T-cell (primary cell): Measurements from ENCODE around the gene CCDC137. TPM values are rescaled to one million over a fixed set of nuclear protein-coding genes. Genes with fewer than 3 reads are reported as not detected.
A peak's percentile ranks its signal among the peaks of the same experiment; 100 is the strongest.

Experiments
- ATAC-seq, 4 experiments: fragments of 200-7000 bp in 3 of 4; fragments of 150-1000 bp in 1 of 4; cut with Tn5 transposase; replicated peaks in 1 of 4; 1 replicate in 3 of 4; 2 replicates in 1 of 4; pipeline ENCODE4 v1.10.0; 2021; ENCODE audit warnings: moderate library complexity in 3 of 4, mild to moderate bottlenecking in 2 of 4, moderate number of reproducible peaks in 1 of 4
- CTCF ChIA-PET, 2 donors: fragments of 300-600 bp; sonication (Branson Sonifier 250); formaldehyde crosslinking; loops; one replicate each; lab custom pipeline; 2022; ENCODE audit warnings: antibody characterized with exemption in 2 of 2; lab: Charles Lee
- POLR2A ChIA-PET, 2 donors: fragments of 300-600 bp; sonication (Branson Sonifier 250); formaldehyde crosslinking; loops; one replicate each; lab custom pipeline; 2022; ENCODE audit warnings: antibody characterized with exemption in 2 of 2; lab: Charles Lee
- DNase-seq, 35 experiments: peaks; one replicate each; pipeline versions ENCODE4 v3.0.0 to v3.0.0-alpha.2; 2013 to 2023
- H3K27ac ChIP-seq: one replicate; pipeline ENCODE4 v1.5.1; 2013; ENCODE audit warnings: low read length
- H3K27me3 ChIP-seq, 2 experiments: replicated peaks in 1 of 2; 1 replicate in 1 of 2; 2 replicates in 1 of 2; pipeline versions ENCODE4 v1.6.1 to v1.7.0; 2013; ENCODE audit warnings: low read length in 1 of 2, mixed read lengths in 1 of 2; ENCODE audit not compliant: control insufficient read depth in 2 of 2, insufficient read depth in 2 of 2; ENCODE audit errors: extremely low read depth in 1 of 2
- H3K36me3 ChIP-seq, 2 donors: 1 replicate in 1 of 2; 2 replicates in 1 of 2; pipeline versions ENCODE4 v1.6.1 to v1.7.0; 2013; ENCODE audit warnings: low read length in 1 of 2; ENCODE audit not compliant: control insufficient read depth in 2 of 2, insufficient read depth in 1 of 2; ENCODE audit errors: extremely low read depth in 1 of 2
- H3K4me1 ChIP-seq, 2 experiments: 1 replicate in 1 of 2; 2 replicates in 1 of 2; pipeline versions ENCODE4 v1.6.1 to v1.7.0; 2013; ENCODE audit warnings: low read length in 2 of 2, mixed read lengths in 1 of 2; ENCODE audit not compliant: insufficient read depth in 2 of 2, control insufficient read depth in 1 of 2; ENCODE audit errors: extremely low read depth in 1 of 2
- H3K4me3 ChIP-seq, 2 donors: 1 replicate in 1 of 2; 2 replicates in 1 of 2; pipeline versions ENCODE4 v1.5.1 to v1.7.0; 2013; ENCODE audit warnings: mild to moderate bottlenecking in 2 of 2, low read length in 1 of 2, moderate library complexity in 1 of 2; ENCODE audit not compliant: control insufficient read depth in 1 of 2; ENCODE audit errors: extremely low read depth in 1 of 2
- H3K9me3 ChIP-seq: 2 replicates; pipeline ENCODE4 v1.7.0; 2013
- H3K27ac Mint-ChIP-seq, 2 donors: one replicate each; pipeline ENCODE4 v1.8.0; 2020 to 2021; ENCODE audit warnings: mild to moderate bottlenecking in 2 of 2, mixed read lengths in 2 of 2
- H3K27me3 Mint-ChIP-seq, 2 donors: one replicate each; pipeline ENCODE4 v1.8.0; 2021 to 2022; ENCODE audit warnings: mixed read lengths in 2 of 2
- H3K36me3 Mint-ChIP-seq: one replicate; pipeline ENCODE4 v1.8.0; 2021; ENCODE audit warnings: mixed read lengths
- H3K4me1 Mint-ChIP-seq, 3 donors: one replicate each; pipeline ENCODE4 v1.8.0; 2020 to 2022; ENCODE audit warnings: mixed read lengths in 3 of 3, mild to moderate bottlenecking in 1 of 3
- H3K4me3 Mint-ChIP-seq, 3 donors: one replicate each; pipeline ENCODE4 v1.8.0; 2020 to 2022; ENCODE audit warnings: mild to moderate bottlenecking in 3 of 3, mixed read lengths in 3 of 3, moderate library complexity in 3 of 3
- H3K9me3 Mint-ChIP-seq, 3 donors: one replicate each; pipeline ENCODE4 v1.8.0; 2020 to 2022; ENCODE audit warnings: mixed read lengths in 3 of 3
- WGBS: methylation state at CpG from one replicate; pipeline ENCODE4 v1.1.5; 2013; ENCODE audit warnings: missing lambda C conversion rate; ENCODE audit not compliant: insufficient coverage; 5-methylcytosine and 5-hydroxymethylcytosine counted together
- total RNA-seq, 35 experiments: library from RNA in 6 of 35; stranded (reverse) in 6 of 35; fragments of 120-200 nt in 1 of 35; gene quantifications; one replicate each; pipeline versions ENCODE4 v1.2.1 to v1.2.4 and lab custom pipeline; 2013 to 2026

CCDC137 gene
- total RNA-seq, 5 donors from 2014 or later (not counting 1 experiment from before 2014, with no cell fraction given): 15.9 to 33.9 (median 30.0) TPM

DNA sequence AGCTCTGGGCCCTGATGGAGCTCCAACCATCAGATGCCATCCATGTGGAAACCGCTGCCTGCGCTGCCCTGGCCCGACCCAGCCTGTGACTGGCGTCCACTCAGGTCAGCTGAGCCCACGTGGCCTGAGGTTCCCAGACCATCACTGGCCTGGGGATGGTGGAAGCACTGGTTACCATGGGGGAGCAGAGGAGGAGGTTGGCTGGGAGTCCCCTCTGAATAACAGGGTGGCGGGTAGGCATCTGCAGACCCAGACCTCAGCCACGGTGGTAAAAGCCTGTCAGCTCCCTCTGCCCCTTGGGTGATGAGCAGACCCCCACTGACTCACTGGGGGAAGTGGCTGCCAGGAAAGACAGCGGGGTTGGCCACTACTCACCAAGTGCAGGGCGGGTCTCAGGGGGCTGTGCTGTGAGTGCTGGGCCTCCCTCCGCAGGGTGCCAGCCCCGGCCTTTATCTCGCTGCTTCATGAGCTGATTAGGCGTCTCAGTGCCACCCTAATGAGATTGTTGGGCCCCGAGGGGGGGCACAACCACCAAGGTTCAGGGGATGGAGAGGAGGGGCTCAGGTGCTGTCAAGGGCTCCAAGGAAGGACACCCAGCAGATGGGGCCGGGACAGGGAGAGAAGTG is 10.3 kb upstream of the CCDC137 start, which contains the start of gene PDE6G:
Gene PDE6G (minus strand): TSS at position 425 of the 626 bp plus-strand sequence. CDS start 3,237 bp downstream, outside the sequence.
- Histone ChIP-seq H3K9me3 (no peaks in the 10 kb centered on the region), H3K36me3 (no peaks in the 10 kb centered on the region), H3K27ac (no peak within 1 kb of the TSS), H3K4me3 (no peak within 1 kb of the TSS), H3K4me1 (peaks cover 9 to 28% of the 10 kb centered on the region in 2 experiments), H3K27me3 (peaks cover 0 to 48% of the 10 kb centered on the region in 2 experiments)
- DNase-seq: no peak
- peaks cover 5 to 16% of the 10 kb centered on the region in 2 donors for H3K27me3 Mint-ChIP-seq
- no peak within 1 kb of the TSS for H3K4me3 Mint-ChIP-seq
- no peaks in the 10 kb centered on the region for H3K36me3 Mint-ChIP-seq
- H3K4me1 Mint-ChIP-seq: peaks cover 16 to 23% (median 17%) of the 10 kb centered on the region in 3 donors
- 91% methylated on average over 15 of the region's 15 CpGs for WGBS
- ChIA-PET CTCF (interaction anchor here in 1 of 2 donors (0.6 kb wide), 1 partner anchor 311 kb away, joined by 3 read pairs; no protein-coding TSS in a partner anchor), POLR2A (no interaction called here)
- no peaks in the 10 kb centered on the region for H3K9me3 Mint-ChIP-seq
- H3K27ac Mint-ChIP-seq: no peak within 1 kb of the TSS
- ATAC-seq: no peak

DNA sequence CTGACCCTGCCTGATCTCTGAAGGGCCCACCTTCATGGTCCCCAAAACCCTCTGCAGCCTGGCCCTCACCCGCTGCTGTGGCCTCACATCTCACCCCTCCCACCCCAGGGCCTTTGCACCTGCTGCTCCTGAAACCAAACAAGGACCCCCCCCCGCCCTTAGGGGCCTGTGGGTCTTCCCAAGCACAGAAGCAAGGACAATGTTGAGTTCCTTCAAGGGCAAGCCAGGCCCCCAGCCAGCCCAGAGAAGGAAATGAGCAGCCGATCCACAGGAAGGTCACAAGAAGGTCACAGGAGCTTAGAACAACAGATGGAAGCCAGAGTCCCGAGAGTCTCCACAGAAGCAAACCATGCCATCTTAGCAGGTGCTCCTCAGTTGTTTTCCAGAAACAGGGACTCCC is 9.7 kb upstream of the CCDC137 start:
- no peaks in the 10 kb centered on the region for H3K9me3 Mint-ChIP-seq
- peaks cover 2 to 12% of the 10 kb centered on the region in 2 donors for H3K27me3 Mint-ChIP-seq
- peaks cover 14 to 21% (median 18%) of the 10 kb centered on the region in 3 donors for H3K4me1 Mint-ChIP-seq
- no peak overlapping the region for H3K27ac Mint-ChIP-seq
- no peaks in the 10 kb centered on the region for H3K9me3 ChIP-seq
- no peak overlapping the region for H3K4me3 Mint-ChIP-seq
- no peaks in the 10 kb centered on the region for H3K36me3 ChIP-seq
- peaks cover 0 to 42% of the 10 kb centered on the region in 2 experiments for H3K27me3 ChIP-seq
- H3K4me3 ChIP-seq: no peak overlapping the region
- 35% methylated on average over 3 of the region's 4 CpGs for WGBS
- POLR2A ChIA-PET: no interaction called here
- DNase-seq (no peak), ATAC-seq (no peak)
- H3K36me3 Mint-ChIP-seq: no peaks in the 10 kb centered on the region
- no peak overlapping the region for H3K27ac ChIP-seq
- CTCF ChIA-PET: interaction anchor here in 1 of 2 donors (0.6 kb wide), 1 partner anchor 311 kb away, joined by 3 read pairs; no protein-coding TSS in a partner anchor
- H3K4me1 ChIP-seq: peaks cover 11 to 28% of the 10 kb centered on the region in 2 experiments

DNA sequence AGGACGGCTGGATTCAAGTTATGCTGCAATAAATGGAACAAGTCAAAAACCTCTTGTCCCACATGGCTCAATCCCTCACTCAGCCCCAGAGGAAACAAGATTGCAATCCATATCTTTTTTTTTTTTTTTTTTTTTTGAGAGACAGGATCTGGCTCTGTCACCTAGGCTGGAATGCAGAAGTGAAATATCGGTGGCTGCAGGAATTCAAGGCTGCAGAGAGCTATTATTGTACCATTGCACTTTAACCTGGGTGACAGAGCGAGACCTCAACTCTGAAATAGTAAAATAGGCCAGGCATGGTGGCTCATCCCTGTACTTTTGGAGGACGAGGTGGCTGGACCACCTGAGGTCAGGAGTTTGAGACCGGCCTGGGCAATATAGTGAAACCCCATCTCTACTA is 7.5 kb upstream of the CCDC137 start:
- H3K4me1 Mint-ChIP-seq: peaks cover 10 to 25% (median 22%) of the 10 kb centered on the region in 3 donors
- DNase-seq (no peak), ATAC-seq (no peak)
- H3K4me3 Mint-ChIP-seq: no peak overlapping the region
- CTCF ChIA-PET: no interaction called here
- POLR2A ChIA-PET: no interaction called here
- Histone ChIP-seq H3K36me3 (no peaks in the 10 kb centered on the region), H3K9me3 (no peaks in the 10 kb centered on the region), H3K27me3 (peaks cover 0 to 21% of the 10 kb centered on the region in 2 experiments), H3K27ac (no peak overlapping the region), H3K4me3 (no peak overlapping the region), H3K4me1 (peaks cover 21 to 32% of the 10 kb centered on the region in 2 experiments)
- H3K36me3 Mint-ChIP-seq: no peaks in the 10 kb centered on the region
- 100% methylated on average over 4 of the region's 5 CpGs for WGBS
- peaks cover 0 to 2% of the 10 kb centered on the region in 2 donors for H3K27me3 Mint-ChIP-seq
- H3K27ac Mint-ChIP-seq: no peak overlapping the region
- H3K9me3 Mint-ChIP-seq: no peaks in the 10 kb centered on the region

DNA sequence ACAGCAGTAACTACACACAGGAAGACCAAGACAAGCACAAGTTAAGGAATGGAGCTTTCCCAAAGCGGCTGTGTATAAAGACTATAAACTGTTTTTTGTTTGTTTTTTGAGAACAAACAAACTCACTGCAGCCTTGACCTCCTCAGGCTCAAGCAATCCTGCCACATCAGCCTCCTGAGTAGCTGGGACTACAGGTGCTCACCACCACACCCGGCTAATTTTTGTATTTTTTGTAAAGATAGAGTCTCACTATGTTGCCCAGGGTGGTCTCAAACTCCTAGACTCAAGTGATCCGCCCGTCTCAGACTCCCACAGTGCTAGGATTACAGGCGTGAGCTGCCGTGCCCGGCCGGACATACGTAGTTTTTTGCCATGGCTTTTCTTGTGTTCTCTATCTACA is 6.1 kb upstream of the CCDC137 start:
- Mint-ChIP-seq H3K27me3 (no peaks in the 10 kb centered on the region), H3K4me3 (no peak overlapping the region), H3K27ac (peak overlapping the region in 1 of 2 donors; percentile 69), H3K36me3 (no peaks in the 10 kb centered on the region), H3K4me1 (peaks cover 14 to 37% (median 25%) of the 10 kb centered on the region in 3 donors), H3K9me3 (no peaks in the 10 kb centered on the region)
- CTCF ChIA-PET: interaction anchor here in 1 of 2 donors (0.7 kb wide), 1 partner anchor 23 kb away, joined by 3 read pairs; the partner anchor contains the start of genes ARL16 and HGS
- H3K9me3 ChIP-seq: no peaks in the 10 kb centered on the region
- H3K27ac ChIP-seq: no peak overlapping the region
- peaks cover 0 to 6% of the 10 kb centered on the region in 2 donors for H3K36me3 ChIP-seq
- POLR2A ChIA-PET: no interaction called here
- H3K4me1 ChIP-seq: peaks cover 26 to 45% of the 10 kb centered on the region in 2 experiments
- DNase-seq (no peak), ATAC-seq (no peak)
- H3K4me3 ChIP-seq: no peak overlapping the region
- peaks cover 0 to 9% of the 10 kb centered on the region in 2 experiments for H3K27me3 ChIP-seq
- WGBS: 93% methylated on average over 7 of the region's 9 CpGs

DNA sequence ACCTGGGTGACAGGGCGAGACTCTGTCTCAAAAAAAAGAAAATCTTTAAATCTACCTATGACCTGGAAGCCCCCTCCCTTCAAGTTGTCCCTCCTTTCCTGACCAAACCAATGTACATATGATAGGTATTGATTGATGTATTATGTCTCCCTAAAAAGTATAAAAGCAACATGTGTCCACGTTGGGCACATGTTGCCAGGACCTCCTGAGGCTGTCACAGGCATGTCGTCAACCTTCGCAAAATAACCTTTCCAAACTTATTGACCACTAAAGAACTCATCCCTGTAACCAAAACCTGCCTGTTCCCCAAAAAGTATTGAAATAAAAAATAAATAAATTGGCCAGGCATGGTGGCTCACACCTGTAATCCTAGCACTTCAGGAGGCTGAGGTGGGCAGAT is 4.5 kb upstream of the CCDC137 start:
- Mint-ChIP-seq H3K27ac (peak overlapping the region; percentile 31 to 97), H3K4me3 (no peak overlapping the region), H3K36me3 (no peaks in the 10 kb centered on the region), H3K9me3 (no peaks in the 10 kb centered on the region), H3K4me1 (peaks cover 22 to 43% (median 33%) of the 10 kb centered on the region in 3 donors), H3K27me3 (no peaks in the 10 kb centered on the region)
- Histone ChIP-seq H3K4me3 (no peak overlapping the region), H3K36me3 (peaks cover 0 to 6% of the 10 kb centered on the region in 2 donors), H3K9me3 (no peaks in the 10 kb centered on the region), H3K27me3 (no peaks in the 10 kb centered on the region), H3K4me1 (peaks cover 31 to 44% of the 10 kb centered on the region in 2 experiments), H3K27ac (peak overlapping the region; percentile 67)
- ChIA-PET CTCF (no interaction called here), POLR2A (no interaction called here)
- DNase-seq: no peak
- no peak for ATAC-seq
- WGBS: no CpG with 5 or more reads among the region's 4 CpGs

DNA sequence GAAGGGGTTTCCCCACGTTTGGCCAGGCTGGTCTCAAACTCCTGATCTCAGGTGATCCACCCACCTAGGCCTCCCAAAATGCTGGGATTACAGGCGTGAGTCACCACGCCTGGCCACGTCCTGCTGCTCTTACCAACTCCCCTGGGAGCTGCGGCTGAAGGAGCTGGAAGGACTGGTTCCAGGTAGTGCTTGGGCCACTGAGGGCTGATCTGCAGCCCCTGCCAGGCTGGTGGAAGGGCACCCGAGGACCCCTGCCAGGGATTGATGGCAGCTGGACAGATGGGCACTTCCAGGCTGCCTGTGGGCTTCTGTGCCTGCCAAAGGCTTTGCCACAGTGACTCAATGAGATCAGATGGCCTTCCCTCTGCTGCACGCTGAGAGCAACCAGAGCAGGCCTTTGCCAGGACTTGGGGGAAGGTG is 2.5 kb upstream of the CCDC137 start:
- Mint-ChIP-seq H3K27me3 (no peaks in the 10 kb centered on the region), H3K4me3 (peak overlapping the region in 1 of 3 donors; percentile 20), H3K27ac (peak overlapping the region in 1 of 2 donors; percentile 97), H3K9me3 (no peaks in the 10 kb centered on the region), H3K4me1 (peaks cover 38 to 52% (median 41%) of the 10 kb centered on the region in 3 donors), H3K36me3 (peaks cover 5% of the 10 kb centered on the region)
- CTCF ChIA-PET: no interaction called here
- Histone ChIP-seq H3K4me3 (no peak overlapping the region), H3K9me3 (no peaks in the 10 kb centered on the region), H3K4me1 (peaks cover 35 to 59% of the 10 kb centered on the region in 2 experiments), H3K27me3 (no peaks in the 10 kb centered on the region), H3K27ac (peak overlapping the region; percentile 31), H3K36me3 (peaks cover 0 to 15% of the 10 kb centered on the region in 2 donors)
- POLR2A ChIA-PET: no interaction called here
- WGBS: 78% methylated on average over 6 of the region's 7 CpGs
- ATAC-seq (no peak), DNase-seq (no peak)
